ENCODE data around the gene MAP3K15.
A peak's percentile ranks its signal among the peaks of the same experiment; 100 is the strongest.

Gene MAP3K15

DNA sequence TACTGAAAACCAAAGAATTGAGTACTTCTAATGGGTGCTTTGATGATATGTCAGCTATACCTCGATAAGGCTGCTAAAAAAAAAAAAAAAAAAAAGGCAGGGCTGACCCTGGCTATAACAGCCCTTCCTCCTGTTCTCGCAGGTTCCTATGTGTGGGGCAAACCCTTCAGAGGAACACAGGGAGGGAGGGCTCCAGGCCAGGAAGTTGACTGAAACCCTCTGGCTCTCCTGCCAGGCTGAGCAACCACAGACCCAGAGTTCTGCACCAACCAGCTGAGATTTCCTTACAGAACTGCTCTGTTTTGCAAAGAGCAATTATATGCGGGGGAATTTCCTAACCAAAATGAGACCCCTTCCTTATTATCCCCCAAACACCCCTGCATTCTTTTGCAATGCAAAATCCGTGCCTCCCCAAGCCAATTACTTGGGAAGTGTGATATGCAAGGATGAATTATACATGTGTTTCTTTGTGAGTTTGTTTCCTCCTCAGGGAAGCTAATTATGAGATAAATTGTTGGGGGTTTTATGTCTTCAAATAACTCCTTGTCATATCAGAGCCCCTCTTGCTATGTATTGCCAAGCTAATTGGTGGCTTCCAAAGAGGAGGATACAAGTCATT, 126.0 kb downstream of the MAP3K15 start:
- no peak for DNase-seq (ENCODE audit: low read depth)

DNA sequence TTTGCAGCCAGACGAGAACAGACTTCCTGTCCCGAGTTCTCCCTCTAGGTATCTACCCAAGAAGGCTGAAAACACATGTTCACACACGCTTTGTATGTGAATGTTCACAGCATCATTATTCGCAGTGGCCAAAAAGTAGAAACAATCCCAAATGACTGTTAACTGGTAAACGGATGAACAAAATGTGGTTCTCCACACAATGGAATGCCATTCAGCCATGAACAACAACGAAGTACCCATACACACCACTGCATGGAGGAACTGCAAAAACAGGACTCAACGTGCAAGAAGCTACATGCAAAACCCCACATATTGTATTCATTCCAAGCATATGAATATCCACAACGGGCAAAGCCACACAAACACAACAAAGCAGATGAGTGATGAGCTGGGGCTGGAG, 126.6 kb downstream of the MAP3K15 start:
- no peak for DNase-seq (ENCODE audit: low read depth)

DNA sequence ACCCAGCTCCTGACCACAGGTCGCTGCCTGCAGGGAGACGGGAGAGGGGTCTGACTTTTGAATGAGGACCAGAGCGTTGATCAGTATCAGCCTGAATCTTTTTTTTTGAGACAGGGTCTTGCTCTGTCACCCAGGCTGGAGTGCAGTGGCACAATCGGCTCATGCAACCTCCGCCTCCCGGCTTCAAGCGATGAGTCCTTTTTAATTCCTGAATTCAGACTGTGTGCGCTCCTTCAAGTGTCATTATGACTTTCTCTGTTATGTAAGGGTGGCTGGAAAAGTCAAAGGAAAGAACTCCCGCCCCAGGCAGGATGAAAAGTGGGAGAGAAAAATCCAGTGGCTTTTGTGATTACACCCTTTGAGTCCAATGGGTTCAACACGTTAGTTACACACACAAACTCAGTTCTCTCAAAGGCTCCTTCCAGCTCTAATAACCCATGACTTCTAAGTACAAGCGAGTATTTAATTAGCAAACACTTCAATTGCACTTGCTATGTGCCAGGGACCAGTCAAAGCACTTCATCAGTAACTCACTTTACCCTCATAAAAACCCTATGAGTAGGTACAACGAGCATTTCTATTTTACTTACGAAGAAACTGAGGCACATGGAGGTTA, 127.1 kb downstream of the MAP3K15 start:
- DNase-seq (ENCODE audit: low read depth): no peak

DNA sequence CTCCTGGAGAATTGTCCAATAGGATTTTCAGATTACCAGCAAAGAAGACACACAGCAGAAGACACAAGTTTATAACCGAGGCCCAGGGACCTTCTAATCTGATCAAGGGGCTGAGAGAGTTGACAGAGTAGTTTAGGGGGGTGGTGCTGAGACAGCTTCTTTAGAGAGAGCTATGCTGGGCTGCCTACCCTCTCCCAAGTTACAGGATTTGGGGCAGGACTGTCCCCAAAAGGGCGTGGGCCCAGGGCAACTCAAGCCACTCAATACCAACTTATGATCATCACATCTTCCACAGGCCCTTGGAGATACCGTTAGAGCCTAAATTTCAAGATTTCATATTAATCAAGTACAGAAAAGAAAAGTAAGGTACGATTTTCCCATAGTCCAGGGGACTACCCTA, 128.6 kb downstream of the MAP3K15 start:
- no peak for DNase-seq (ENCODE audit: low read depth)

DNA sequence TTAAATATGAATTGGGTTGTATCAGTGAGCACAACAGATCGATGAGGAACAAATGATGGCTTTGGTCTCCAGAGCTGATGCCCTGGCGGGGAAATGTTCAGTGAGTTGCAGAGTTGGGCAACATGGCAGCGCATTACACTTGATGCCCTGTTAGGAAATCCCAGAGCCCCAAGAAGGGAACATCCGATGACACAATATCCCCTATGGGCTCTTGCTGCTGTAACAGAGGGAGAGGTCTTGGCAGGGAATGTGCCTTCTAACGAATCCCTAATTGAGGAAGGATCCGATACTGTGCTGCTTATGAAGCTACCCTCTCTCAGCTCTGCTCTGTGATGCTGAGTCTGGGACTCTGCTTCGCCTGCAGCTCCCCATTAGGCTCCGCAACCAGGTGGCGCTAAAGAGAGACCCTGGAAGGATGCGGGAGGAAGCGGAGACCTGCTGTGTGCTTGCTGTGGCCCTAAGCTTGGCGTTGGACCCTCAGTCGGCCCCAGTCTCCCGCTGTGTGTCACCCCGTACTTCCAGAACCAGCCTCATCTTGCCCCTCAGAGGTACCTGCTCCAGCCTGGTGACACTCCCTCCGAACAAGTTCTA, 132.7 kb downstream of the MAP3K15 start:
- DNase-seq (ENCODE audit: low read depth): peak; percentile 20

DNA sequence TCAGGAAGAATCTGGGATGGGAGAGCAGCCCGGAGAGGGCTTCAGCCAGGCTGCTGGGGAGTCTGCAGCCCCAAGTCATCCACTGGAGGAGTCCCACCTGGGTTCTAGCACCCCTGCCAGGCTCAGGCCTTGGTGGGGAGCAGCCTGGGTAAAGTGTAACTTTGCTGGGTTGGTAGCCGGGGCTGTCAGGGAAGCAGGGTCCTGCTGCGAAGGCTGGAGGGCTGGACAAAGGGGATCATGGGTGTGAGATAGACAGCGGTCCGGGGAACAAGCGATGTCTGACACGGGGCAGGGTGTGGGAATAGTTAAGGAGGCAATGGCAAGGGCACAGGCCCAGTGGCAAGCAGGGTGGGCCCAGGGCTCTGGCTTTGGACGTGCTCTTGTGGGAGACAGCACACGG, 134.0 kb downstream of the MAP3K15 start:
- no peak for DNase-seq (ENCODE audit: low read depth)

DNA sequence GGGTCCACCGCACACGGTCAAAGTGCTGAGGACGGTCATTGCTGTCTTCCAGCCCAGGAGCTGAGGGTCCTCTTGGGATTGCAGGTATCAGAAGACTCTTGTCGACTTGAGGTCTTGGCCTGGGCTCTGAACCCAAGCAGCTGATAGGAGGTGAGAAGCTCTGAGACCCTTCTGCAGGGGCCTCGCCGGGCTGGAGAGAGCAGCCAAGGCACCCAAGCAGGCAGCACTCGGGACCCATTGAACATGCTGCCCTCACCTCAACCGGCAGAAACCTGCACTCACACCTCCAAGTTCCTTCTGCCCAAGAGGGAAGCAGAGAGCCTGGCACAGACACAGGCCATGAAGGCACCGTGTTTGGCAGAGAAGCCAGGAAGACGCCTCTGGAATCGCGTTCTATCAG, 137.5 kb downstream of the MAP3K15 start:
- DNase-seq (ENCODE audit: low read depth): no peak

DNA sequence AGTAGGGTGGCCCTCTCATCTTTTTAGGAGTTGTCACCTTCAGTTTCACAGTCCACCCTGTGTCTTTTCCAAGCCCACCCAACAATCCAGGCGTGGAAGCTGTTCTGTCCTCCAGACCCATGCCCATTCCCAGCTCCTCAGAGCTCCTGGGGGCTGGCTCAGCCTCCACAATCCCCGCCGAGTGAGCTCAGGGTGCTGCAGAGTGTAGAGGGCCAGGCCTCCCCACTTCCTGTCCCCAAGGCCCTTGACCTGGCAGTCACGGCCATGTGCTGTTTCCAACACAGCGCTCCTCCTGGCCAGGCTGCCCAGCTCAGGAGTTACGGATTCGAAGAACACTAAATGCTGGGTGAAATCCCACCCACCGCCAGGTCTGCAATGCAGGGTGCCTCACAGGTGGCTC, 139.8 kb downstream of the MAP3K15 start:
- DNase-seq (ENCODE audit: low read depth): no peak

DNA sequence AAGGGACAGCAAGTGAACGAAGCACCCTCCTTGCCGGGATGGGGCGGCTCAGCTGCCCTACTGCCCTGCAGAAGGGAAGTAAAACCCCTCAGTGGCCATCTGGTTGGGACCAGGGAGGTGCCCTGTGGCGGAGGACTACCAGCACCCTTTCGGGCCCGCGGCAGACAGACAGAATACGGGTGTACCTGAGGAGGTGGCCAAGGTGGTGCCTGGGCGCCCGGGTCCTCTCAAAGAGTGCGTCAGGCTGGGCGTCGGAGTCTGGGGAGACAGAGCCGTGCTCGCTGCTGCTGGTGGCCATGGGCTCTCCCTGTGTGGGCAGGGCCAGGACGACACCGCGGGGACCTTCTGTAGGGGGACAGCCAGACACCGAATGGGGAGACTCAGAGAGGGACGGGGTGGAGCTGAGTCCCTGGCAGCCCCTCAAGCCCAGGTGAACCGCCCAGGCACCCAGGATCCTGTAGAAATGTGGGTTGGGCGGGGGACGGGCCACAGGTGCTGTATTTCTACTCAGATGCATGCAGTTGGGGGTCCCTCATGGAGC, 141.9 kb downstream of the MAP3K15 start:
- no peak for DNase-seq (ENCODE audit: low read depth)

DNA sequence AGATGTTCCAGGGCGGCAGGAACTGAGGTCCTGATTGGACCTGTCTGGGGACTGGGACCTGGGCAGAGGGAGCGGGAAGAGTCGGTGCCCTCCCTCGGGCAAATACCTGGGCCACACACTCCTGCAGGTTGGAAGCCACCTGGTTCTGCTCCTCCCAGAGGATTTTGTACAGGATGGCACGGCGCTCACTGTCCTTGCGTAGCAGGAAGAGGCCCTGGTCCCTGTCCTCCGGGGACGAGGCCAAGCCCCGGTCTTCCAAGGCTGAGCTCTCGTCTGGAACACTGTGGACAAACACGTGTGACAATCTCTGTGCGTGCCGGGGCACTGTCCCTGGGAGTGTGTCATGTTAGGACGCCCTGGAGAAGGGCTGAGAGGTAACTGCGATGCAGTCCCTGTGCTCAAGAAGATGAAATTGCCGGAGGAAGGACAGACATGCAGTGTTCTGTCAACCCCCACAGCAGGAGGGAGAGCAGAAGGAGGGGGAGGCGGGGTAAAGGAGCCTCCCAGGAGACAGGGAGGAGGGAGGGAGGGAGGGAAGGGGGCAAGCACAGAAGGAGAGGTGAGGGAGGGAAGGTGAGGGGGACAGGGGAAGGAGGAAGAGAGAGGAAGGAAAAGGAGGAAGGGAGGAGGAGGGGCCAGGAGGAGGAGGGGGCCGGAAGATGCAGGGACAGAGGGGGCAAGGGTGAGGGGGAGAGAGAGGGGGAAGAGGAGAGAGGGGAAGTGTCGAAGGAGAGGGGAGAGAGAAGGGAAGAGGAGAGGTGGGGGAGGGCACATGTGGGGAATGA, 142.6 kb downstream of the MAP3K15 start:
- DNase-seq (ENCODE audit: low read depth): no peak

DNA sequence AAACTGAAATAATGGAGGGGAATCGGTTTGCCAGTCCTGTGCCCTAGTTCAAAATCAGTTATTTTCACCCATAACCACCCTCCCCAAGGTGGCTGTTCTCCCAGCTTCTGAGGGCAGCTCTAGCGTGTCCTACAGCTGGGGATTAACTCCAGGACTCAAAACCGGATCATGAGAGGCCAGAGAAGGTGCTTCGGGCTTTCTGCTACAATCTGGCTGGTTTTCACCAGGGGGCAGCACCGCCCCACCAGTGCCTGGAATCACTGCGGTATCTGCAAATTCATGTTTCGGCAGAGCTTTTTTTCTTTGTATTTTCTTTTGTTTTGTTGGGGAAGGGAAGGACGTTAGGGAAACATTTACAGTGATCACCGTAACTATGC, 143.2 kb downstream of the MAP3K15 start:
- DNase-seq (ENCODE audit: low read depth): peak; percentile 43

DNA sequence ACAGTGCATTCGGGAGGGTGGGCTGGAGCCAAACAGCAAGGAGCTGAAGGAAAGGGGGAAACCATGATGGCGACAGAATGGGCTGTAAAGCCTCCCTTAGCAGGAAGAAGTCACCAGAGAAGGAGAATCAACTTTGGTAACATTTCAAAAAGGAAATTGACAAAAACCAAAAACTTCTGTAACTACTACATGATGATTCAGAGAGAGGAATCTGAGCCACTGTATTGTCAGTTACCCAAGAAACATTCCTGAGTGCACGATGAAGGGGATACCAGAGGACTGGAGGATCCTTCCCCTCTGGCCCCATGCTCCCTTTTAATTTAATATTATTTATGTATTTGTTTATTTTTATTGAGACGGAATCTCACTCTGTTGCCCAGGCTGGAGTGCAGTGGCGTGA, 145.2 kb downstream of the MAP3K15 start:
- DNase-seq (ENCODE audit: low read depth): no peak

DNA sequence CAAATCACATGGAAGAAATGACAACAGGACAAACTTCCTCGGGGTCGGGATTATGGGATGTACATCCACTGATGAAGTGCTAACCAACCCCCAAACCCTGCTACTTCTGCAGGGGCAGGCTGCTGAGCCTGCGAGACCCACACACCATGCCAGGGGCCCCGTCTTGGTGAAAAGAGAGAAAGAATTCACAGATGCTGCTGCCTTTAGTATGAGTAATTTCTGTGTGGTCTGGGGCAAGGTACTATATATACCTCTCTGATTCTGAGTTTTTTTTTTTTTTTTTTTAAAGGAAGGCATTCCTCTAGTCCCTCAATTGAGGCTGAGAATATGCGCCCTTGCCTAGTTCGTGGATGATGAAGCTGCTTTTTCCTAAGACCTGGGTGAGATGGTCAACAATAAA, 146.7 kb downstream of the MAP3K15 start:
- no peak for DNase-seq (ENCODE audit: low read depth)

DNA sequence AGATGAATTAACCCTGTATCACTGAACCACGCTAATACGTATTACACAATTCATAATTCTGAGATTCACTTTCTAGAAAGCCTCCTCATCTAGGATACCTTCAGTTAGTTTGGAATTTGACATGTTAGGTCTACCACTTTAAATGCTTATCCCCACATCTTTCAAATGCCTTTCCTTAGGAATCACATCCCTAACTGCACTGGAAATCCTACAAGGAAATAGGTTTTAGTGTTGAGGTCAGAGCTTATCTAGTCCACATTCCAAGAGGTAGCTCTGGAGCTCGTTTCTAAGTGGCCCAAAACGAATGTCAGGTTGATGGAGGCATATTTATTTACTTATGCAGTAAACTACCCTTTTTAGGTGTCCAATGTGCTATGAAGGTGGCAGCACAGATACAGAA, 153.6 kb downstream of the MAP3K15 start:
- DNase-seq (ENCODE audit: low read depth): no peak

DNA sequence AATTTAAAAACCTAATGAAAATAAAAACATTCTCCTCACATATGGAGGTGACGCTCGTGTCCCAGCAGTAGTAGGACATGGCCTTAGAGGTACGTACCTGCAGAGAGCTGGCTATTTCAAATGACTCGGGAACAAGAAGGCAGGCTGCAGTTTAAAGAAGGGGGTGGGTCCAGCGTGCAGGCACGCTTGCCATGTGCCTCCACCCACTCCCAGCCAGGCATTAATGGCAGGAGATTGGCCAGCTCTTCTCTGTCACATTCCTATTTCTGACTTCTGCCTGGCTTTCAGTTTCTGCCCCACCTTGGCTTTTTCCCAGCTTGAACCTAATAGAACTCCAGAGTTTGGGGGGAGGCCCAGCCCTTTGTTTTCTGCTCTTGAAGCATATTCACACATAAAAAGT, 154.4 kb downstream of the MAP3K15 start:
- DNase-seq (ENCODE audit: low read depth): no peak

DNA sequence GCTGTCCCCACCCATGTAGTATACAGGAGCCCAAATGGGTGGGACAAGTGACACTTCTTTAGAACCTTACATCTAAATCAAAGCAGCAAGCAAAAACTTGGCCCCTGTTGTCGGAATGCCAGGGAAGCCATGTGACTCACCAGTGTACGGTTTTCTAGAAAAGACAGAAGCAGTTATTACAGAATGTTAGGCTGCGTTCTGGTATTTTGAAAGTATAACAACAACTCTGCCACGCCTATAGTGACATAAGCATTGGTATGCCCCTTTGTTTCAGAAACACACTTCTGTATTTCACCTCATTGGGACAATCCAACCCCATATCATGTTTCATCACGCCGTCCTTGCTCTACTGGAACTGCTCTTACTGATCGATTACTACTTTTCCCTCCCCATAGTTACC, 156.8 kb downstream of the MAP3K15 start:
- DNase-seq (ENCODE audit: low read depth): no peak

DNA sequence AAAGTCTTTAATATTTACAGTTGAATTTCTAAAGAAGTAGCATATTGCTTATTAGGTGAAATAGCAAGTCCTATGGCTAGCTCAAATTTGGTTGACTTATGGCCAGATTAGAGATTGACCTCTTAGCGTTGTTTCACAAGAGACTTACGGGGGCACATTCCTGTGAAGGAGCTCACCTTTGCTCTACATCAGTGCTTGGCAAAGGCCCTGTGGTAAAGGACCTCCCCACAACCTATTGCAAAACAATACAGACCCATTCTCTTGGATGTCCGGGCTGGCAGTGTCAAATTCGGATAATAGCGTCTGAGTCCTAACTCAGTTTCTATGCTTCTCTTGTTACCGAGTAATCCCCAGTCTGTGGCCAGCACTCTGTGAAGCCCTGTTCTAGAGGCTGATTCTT, 160.7 kb downstream of the MAP3K15 start:
- no peak for DNase-seq (ENCODE audit: low read depth)

DNA sequence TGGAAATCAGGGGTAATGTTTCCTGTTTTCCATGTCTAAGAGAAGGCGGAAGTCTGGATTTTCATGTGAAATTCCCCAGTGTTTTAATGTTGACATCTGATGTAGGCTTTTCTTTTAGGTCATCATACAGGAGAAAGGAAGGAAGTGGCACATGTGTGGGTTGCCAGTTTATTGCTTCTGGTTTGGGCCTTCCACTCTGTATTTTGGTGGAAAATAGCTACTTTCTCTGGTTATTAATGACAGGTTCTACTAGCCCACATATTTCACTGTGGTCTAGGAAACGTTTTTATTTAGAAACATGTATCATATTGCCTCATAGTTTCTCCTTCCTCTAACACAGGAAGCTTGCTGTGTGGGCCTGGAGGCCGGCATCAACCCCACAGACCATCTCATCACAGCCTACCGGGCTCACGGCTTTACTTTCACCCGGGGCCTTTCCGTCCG, 164.3 kb downstream of the MAP3K15 start:
- DNase-seq (ENCODE audit: low read depth): no peak

DNA sequence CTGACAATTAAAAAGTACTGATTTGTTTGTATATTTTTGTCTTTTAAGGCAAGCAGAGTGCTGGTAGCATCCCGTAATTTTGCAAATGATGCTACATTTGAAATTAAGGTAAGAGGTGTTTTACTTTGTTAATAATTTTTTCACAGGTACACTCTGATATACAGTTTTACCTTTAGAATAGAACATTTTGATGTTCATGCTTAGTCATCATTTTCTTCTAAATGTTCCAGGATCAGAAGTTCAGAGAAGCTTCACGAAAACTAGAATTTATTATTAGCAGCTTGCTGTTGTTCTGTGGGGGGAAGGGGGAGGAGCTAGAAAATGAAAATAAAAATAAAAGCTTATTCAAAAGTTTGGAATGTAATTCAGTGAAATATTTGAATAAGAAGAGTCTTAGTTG, 166.0 kb downstream of the MAP3K15 start:
- no peak for DNase-seq (ENCODE audit: low read depth)

DNA sequence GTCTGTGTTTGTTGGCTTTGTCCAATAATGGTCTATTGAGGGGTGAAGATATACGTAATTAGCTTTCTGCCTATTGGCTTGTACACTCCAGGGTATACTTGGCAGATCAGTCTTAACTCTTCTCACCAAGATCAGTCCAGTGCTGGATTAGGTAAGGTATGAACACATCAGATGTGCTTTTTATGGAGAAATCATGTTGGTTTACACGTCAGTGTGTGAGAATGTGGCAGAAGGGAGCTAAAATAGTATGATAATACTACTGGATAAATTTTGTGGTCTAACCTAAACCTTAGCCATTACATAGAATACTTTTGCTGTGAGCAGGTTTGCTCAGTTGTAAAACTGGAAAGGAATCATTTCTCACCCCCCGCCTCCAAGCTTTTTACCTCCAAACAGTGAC, 167.4 kb downstream of the MAP3K15 start:
- DNase-seq (ENCODE audit: low read depth): no peak

DNA sequence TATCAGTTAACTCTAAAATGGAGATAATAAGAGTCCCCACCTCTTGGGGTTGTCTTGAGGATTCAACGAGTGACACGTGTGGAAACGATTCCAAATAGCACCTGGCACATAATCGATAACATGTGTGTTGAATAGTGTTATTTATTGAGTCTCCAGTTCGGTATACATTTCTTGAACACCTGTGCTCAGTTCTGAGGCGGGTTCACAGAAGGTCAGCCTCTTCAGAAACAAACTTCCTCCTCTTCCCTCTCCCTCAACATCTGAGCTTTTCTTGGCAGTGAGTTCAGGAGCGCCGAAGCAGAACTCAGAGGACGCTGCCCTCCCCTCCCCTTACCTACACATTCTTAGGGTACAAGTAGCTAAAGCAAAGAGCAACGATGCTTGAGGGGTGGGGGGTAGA, 170.6 kb downstream of the MAP3K15 start:
- no peak for DNase-seq (ENCODE audit: low read depth)

DNA sequence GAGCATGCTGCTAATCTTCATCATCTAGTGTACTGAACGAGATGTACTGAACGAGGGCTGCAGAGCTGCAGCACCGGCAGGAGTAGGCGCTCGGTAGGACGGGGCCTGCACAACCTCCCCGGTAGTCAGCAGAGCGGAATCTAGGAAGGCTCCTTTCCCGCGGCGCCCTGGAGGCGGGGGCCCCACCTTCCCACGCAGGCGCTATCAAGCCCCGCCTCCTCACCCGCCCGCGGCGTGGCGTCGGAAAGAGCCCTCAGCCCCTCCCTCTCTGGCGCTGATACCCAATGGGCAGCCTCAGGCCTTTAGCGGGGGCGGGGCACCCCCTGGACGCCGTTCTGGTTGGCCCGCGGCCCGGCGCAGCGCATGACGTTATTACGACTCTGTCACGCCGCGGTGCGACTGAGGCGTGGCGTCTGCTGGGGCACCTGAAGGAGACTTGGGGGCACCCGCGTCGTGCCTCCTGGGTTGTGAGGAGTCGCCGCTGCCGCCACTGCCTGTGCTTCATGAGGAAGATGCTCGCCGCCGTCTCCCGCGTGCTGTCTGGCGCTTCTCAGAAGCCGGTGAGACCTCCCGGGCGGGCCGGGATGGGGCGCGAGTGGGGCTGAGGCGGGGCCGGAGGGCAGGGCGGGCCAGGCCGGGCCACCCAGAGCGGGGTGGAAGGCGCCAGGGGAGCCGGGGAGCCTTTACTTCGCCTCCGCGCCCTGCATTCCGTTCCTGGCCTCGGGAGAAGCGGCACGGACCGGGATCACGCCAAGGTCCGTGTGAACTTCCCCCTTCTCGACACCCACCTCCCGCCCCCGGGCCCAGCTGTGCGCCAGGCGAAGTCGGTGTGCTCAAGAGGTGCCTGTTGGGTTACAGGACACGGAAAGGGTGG, 171.5 kb downstream of the MAP3K15 start, which contains the start of gene PDHA1:
PDHA1 (plus strand) TSS at position 393 of the 874 bp plus-strand sequence; CDS start at position 504, 111 bp downstream.
- DNase-seq (ENCODE audit: low read depth): peak; percentile 87
